ENCODE data around the gene PCDHB1. TPM values are rescaled to one million over a fixed set of nuclear protein-coding genes. Genes with fewer than 3 reads are reported as not detected.

Gene PCDHB1
- total RNA-seq, 1 experiment from 2014 or later, result 0.07 TPM

DNA sequence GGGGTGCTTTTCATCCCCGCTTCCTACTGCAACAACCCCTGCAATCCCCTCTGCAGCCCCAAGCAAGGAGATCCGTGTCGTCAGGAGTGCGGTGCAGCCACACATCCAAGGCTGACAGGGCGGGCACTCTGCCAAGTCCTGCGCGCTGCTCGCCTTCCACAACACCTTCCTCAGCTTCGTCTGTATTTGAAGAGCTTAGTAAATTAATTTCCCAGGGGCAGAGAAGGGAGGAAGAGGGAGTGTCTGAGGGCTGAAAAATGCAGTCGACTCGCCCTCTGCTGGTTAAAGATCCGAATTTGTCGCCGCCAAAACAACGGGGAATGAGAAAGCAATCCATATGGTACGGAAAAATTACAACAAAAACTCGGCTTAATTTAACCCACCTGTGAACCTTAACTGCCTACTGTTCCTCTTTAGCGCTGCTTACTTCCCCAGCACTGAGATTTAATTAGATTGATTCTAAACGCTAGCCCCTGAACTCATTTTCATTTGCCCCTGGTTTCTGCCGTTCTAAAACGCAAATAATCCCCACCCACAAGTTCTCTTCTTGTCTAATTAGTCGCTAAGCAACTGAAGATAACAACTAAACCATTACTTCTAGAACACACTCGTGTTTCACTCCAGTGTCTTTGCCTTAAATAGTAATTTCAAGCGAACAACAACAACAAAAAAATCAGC, 10.9 kb upstream of the PCDHB1 start:
- Histone ChIP-seq H2BK5ac (ENCODE audit: insufficient read length, low read length) (peak overlapping the region; percentile 56), H4K5ac (ENCODE audit: insufficient read length, low read depth, low read length) (peak overlapping the region; percentile 5), H3K9ac (ENCODE audit: extremely low read depth, insufficient read length, low read length) (peak overlapping the region; percentile 89), H2AK5ac (ENCODE audit: insufficient read length, low read length) (no peak overlapping the region), H2BK12ac (ENCODE audit: insufficient read length, low read depth, low read length) (peak overlapping the region; percentile 55), H3K4ac (ENCODE audit: low read depth, low read length) (no peak overlapping the region; the same call in 1 of the 2 replicates), H3K14ac (ENCODE audit: insufficient read depth, low read length) (peak overlapping the region; percentile 74), H3K23me2 (ENCODE audit: insufficient read length, low read depth, low read length, poor library complexity, severe bottlenecking) (peaks cover 15% of the 10 kb centered on the region), H3K27ac (ENCODE audit: insufficient read length, low read depth, low read length) (peak overlapping the region; percentile 86), H3K79me2 (ENCODE audit: insufficient read depth, low read length) (no peaks in the 10 kb centered on the region), H4K8ac (replicated peaks; ENCODE audit: insufficient read length, low read depth, low read length) (no peak overlapping the region), H4K91ac (ENCODE audit: insufficient read length, low read depth, low read length) (no peak overlapping the region), H3K9me3 (ENCODE audit: control insufficient read depth, low read depth, low read length) (no peaks in the 10 kb centered on the region), H3K4me1 (ENCODE audit: insufficient read depth, low read length) (peaks cover 2% of the 10 kb centered on the region; the same call in 1 of the 2 replicates), H3T11ph (ENCODE audit: low read length) (peak overlapping the region; percentile 81), H3K4me2 (ENCODE audit: insufficient read depth, insufficient read length, low read length) (peak overlapping the region; percentile 96), H3K18ac (ENCODE audit: insufficient read length, low read depth, low read length) (peak overlapping the region; percentile 91), H2BK15ac (ENCODE audit: low read depth, low read length) (no peak overlapping the region), H3K23ac (ENCODE audit: insufficient read length, low read depth, low read length) (no peak overlapping the region), H2BK20ac (ENCODE audit: low read depth, low read length, poor library complexity, severe bottlenecking) (no peak overlapping the region), H3K79me1 (ENCODE audit: insufficient read depth, low read depth, low read length, poor library complexity, severe bottlenecking) (no peaks in the 10 kb centered on the region), H2AFZ (ENCODE audit: low read length) (no peak overlapping the region), H2BK120ac (ENCODE audit: low read depth, low read length, poor library complexity, severe bottlenecking) (no peak overlapping the region), H4K20me1 (ENCODE audit: control insufficient read depth, insufficient read depth, insufficient read length) (no peaks in the 10 kb centered on the region), H3K27me3 (ENCODE audit: insufficient read depth, low read length) (no peaks in the 10 kb centered on the region), H3K56ac (ENCODE audit: insufficient read length, low read depth, low read length) (peak overlapping the region; percentile 15)
- no CpG with 5 or more reads among the region's 24 CpGs for WGBS (ENCODE audit: extremely low coverage, insufficient read length, low lambda C conversion rate)
- Mint-ChIP-seq H3K36me3 (ENCODE audit: insufficient read depth in 1 of 3, low read depth in 3 of 3) (no peaks in the 10 kb centered on the region), H3K27me3 (ENCODE audit: low read depth) (peaks cover 7% of the 10 kb centered on the region), H3K4me3 (no peak overlapping the region), H3K9me3 (no peaks in the 10 kb centered on the region), H3K27ac (no peak overlapping the region), H3K4me1 (peaks cover 5 to 17% of the 10 kb centered on the region in 2 experiments)
- DNase-seq, result peak; percentile 77
- TF ChIP-seq, protein P1, sequence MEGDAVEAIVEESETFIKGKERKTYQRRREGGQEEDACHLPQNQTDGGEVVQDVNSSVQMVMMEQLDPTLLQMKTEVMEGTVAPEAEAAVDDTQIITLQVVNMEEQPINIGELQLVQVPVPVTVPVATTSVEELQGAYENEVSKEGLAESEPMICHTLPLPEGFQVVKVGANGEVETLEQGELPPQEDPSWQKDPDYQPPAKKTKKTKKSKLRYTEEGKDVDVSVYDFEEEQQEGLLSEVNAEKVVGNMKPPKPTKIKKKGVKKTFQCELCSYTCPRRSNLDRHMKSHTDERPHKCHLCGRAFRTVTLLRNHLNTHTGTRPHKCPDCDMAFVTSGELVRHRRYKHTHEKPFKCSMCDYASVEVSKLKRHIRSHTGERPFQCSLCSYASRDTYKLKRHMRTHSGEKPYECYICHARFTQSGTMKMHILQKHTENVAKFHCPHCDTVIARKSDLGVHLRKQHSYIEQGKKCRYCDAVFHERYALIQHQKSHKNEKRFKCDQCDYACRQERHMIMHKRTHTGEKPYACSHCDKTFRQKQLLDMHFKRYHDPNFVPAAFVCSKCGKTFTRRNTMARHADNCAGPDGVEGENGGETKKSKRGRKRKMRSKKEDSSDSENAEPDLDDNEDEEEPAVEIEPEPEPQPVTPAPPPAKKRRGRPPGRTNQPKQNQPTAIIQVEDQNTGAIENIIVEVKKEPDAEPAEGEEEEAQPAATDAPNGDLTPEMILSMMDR (conservative IDR thresholded peaks at IDR 0.05), result peak; percentile 89
